Esophagus squamous epithelium (tissue), 5 donors: ENCODE data around the gene MGAT4C. TPM values are rescaled to one million over a fixed set of nuclear protein-coding genes. Genes with fewer than 3 reads are reported as not detected.

ENCODE experiments used
- DNase-seq: peaks from one replicate; lab custom pipeline; 2025; lab: John Stamatoyannopoulos, UW
- H3K27ac ChIP-seq, 4 donors: fragments of 200-600 bp; sonication (generic); one replicate each; pipeline ENCODE4 v1.5.1; 2016 to 2019; ENCODE audit warnings: mild to moderate bottlenecking in 1 of 4
- H3K27me3 ChIP-seq, 4 donors: fragments of 200-600 bp; sonication (generic); 1 replicate in 3 of 4; 2 replicates in 1 of 4; pipeline versions ENCODE4 v1.5.1 to v1.6.0; 2017 to 2021; ENCODE audit warnings: antibody characterized with exemption in 1 of 4
- H3K36me3 ChIP-seq, 3 donors: fragments of 200-600 bp; sonication (generic); one replicate each; pipeline ENCODE4 v1.5.1; 2016 to 2019
- H3K4me1 ChIP-seq, 3 donors: fragments of 200-600 bp; sonication (generic); one replicate each; pipeline ENCODE4 v1.5.1; 2017 to 2019
- H3K4me3 ChIP-seq, 4 donors: fragments of 200-600 bp; sonication (generic); 1 replicate in 3 of 4; 2 replicates in 1 of 4; pipeline ENCODE4 v1.5.1; 2016 to 2019; ENCODE audit warnings: mild to moderate bottlenecking in 2 of 4, moderate library complexity in 1 of 4
- H3K9me3 ChIP-seq, 3 donors: fragments of 200-600 bp; sonication (generic); one replicate each; pipeline ENCODE4 v1.5.1; 2016 to 2019
- POLR2A ChIP-seq, 4 donors: fragments of 450-650 bp; IDR thresholded peaks; one replicate each; pipeline ENCODE4 v1.6.1; 2017; ENCODE audit warnings: antibody characterized with exemption in 4 of 4, mild to moderate bottlenecking in 4 of 4, moderate library complexity in 3 of 4
- WGBS, 2 donors: methylation state at CpG; one replicate each; pipeline ENCODE4 v1.1.5; 2018; 5-methylcytosine and 5-hydroxymethylcytosine counted together
- intact Hi-C: fragments of 100-400 bp; cut with DNase I; formaldehyde crosslinking; loops from one replicate; pipeline ENCODE4 v1.15.0; 2022
- total RNA-seq, 4 donors: library from RNA; depleted of rRNA; stranded (reverse); fragments of >200 nt; gene quantifications; one replicate each; pipeline ENCODE4 v1.1.0, GENCODE V29; 2016
- TF ChIP-seq, protein P1 (sequence below), 6 experiments: fragments of 450-650 bp in 4 of 6; fragments of 200-600 bp in 2 of 6; sonication (generic) in 2 of 6; IDR thresholded peaks; one replicate each; pipeline ENCODE4 v1.5.1; 2016 to 2019; ENCODE audit warnings: antibody characterized with exemption in 6 of 6, mild to moderate bottlenecking in 4 of 6, moderate library complexity in 4 of 6
- donor health status: DM: yes; HTN: yes; CAD: no.

MGAT4C gene
- total RNA-seq, 4 donors from 2014 or later = under 0.01 TPM; not detected in 2

DNA sequence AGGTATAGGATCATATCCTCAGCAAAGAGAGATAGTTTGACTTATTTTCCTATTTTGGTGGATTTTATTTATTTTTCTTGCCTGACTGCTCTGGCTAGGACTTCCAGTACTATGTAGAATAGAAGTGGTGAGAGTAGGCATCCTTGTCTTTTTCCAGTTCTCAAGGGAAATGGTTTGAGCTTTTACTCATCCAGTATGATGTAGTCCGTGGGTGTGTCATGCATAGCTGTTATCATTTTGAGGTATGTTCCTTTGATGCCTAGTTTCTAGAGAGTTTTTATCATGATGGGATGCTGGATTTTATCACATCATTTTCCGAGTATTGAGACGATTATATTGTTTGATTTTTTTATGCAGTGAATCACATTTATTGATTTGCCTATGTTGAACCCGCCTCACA lies 97.2 kb downstream of the MGAT4C start:
- intact Hi-C loops = no loop called here

DNA sequence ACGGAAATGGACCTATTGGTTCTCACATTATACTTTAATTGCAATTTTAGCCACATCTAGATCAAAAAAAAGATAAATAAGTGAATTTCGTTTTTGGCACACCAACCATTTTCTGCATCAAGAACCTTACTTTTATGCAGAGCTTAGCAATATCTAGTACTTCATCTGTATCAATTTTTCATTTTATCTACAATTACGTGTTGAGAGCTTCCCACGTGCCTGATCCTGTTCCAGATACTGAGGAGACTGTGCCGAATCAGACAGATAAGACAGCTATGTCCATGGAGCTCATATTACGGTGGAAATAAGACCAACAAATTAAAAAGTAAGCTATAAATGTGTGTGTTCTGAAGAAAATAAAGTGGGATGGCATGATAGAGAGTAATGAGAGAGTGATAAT lies 101.6 kb downstream of the MGAT4C start:
- Histone ChIP-seq H3K36me3 (no peaks in the 10 kb centered on the region), H3K4me1 (no peaks in the 10 kb centered on the region), H3K27me3 (no peaks in the 10 kb centered on the region), H3K9me3 (no peaks in the 10 kb centered on the region), H3K27ac (no peak overlapping the region), H3K4me3 (no peak overlapping the region)
- 67 to 75% methylated on average over 6 of the region's 6 CpGs for WGBS, 2 donors
- no peak for DNase-seq
- TF ChIP-seq, protein P1, sequence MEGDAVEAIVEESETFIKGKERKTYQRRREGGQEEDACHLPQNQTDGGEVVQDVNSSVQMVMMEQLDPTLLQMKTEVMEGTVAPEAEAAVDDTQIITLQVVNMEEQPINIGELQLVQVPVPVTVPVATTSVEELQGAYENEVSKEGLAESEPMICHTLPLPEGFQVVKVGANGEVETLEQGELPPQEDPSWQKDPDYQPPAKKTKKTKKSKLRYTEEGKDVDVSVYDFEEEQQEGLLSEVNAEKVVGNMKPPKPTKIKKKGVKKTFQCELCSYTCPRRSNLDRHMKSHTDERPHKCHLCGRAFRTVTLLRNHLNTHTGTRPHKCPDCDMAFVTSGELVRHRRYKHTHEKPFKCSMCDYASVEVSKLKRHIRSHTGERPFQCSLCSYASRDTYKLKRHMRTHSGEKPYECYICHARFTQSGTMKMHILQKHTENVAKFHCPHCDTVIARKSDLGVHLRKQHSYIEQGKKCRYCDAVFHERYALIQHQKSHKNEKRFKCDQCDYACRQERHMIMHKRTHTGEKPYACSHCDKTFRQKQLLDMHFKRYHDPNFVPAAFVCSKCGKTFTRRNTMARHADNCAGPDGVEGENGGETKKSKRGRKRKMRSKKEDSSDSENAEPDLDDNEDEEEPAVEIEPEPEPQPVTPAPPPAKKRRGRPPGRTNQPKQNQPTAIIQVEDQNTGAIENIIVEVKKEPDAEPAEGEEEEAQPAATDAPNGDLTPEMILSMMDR (IDR thresholded peaks at IDR 0.05) = no peak
- TF ChIP-seq POLR2A (IDR thresholded peaks at IDR 0.05) = no peak
- intact Hi-C loops = no loop called here

More for the DNA sequence above, 97.2 kb downstream of the MGAT4C start:
- Histone ChIP-seq H3K4me1 (no peaks in the 10 kb centered on the region), H3K27me3 (no peaks in the 10 kb centered on the region), H3K27ac (no peak overlapping the region), H3K9me3 (no peaks in the 10 kb centered on the region), H3K36me3 (no peaks in the 10 kb centered on the region), H3K4me3 (no peak overlapping the region)
- TF ChIP-seq, protein P1 (IDR thresholded peaks at IDR 0.05) = no peak
- DNase-seq = no peak
- 79 to 92% methylated on average over 4 of the region's 4 CpGs for WGBS, 2 donors

DNA sequence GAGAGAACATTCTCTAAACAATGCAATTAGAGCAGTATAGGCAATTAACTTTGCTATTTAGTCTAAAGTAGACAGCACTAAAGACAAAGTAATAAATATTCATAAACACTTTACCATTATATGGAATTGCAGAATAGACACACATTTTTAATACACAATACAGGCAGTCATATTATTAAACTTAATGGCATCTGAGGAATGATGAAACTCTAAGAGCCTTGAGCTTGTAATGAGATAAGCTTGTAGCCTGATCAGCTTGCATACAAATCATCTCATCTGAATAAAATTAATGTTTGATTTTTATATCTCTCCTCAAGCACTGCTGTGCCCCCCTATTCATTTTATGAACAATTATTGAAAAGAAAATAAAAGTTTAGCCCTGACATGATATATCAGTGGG lies 107.6 kb downstream of the MGAT4C start:
- no peak for TF ChIP-seq POLR2A (IDR thresholded peaks at IDR 0.05)
- TF ChIP-seq, protein P1 (IDR thresholded peaks at IDR 0.05) = no peak
- intact Hi-C loops = no loop called here

GRCh38 chr12:86148071-86148470 lies 108.1 kb downstream of the MGAT4C start:
- 39% methylated on average over 3 of the region's 3 CpGs for WGBS, 2 donors
- intact Hi-C loops = no loop called here
- H3K9me3 ChIP-seq = no peaks in the 10 kb centered on the region
- no peaks in the 10 kb centered on the region for H3K4me1 ChIP-seq
- no peaks in the 10 kb centered on the region for H3K36me3 ChIP-seq
- TF ChIP-seq, protein P1 (IDR thresholded peaks at IDR 0.05) = no peak
- no peak for TF ChIP-seq POLR2A (IDR thresholded peaks at IDR 0.05)
- no peak overlapping the region for H3K27ac ChIP-seq
- no peak overlapping the region for H3K4me3 ChIP-seq
- DNase-seq = no peak
- H3K27me3 ChIP-seq = no peaks in the 10 kb centered on the region

More for the DNA sequence above, 107.6 kb downstream of the MGAT4C start:
- Histone ChIP-seq H3K27ac (no peak overlapping the region), H3K27me3 (no peaks in the 10 kb centered on the region), H3K4me3 (no peak overlapping the region), H3K9me3 (no peaks in the 10 kb centered on the region), H3K4me1 (no peaks in the 10 kb centered on the region), H3K36me3 (no peaks in the 10 kb centered on the region)
- DNase-seq = no peak

- H3K9me3 ChIP-seq = no peaks in the 10 kb centered on the region
- H3K27ac ChIP-seq = no peak overlapping the region
- H3K4me1 ChIP-seq = no peaks in the 10 kb centered on the region
- 80 to 90% methylated on average over 2 of the region's 2 CpGs for WGBS, 2 donors
- H3K27me3 ChIP-seq = no peaks in the 10 kb centered on the region
- no peak overlapping the region for H3K4me3 ChIP-seq
- intact Hi-C loops = no loop called here
- H3K36me3 ChIP-seq = no peaks in the 10 kb centered on the region
- no peak for DNase-seq
- no peak for TF ChIP-seq POLR2A (IDR thresholded peaks at IDR 0.05)
- TF ChIP-seq, protein P1 (IDR thresholded peaks at IDR 0.05) = no peak
Observed at GRCh38 chr12:86145156-86145555, 111.0 kb downstream of the MGAT4C start.
